Measurements from ENCODE around the gene ZFHX3. TPM values are rescaled to one million over a fixed set of nuclear protein-coding genes. Genes with fewer than 3 reads are reported as not detected.
A peak's percentile ranks its signal among the peaks of the same experiment; 100 is the strongest.

The ZFHX3 gene
- total and polyA plus RNA-seq, 2 donors (not counting 3 experiments of a cell fraction or from before 2014, with no cell fraction given) = 3.7 to 18.8 TPM

GRCh38 chr16:72786606-72787005 is 261.3 kb downstream of the ZFHX3 start:
- Histone ChIP-seq H3K4me1 (ENCODE audit: control insufficient read depth, extremely low read depth, insufficient read depth, low read length) (peaks cover 7% of the 10 kb centered on the region), H3K9me1 (replicated peaks; ENCODE audit: control insufficient read depth, extremely low read depth, insufficient read depth, low read length) (no peaks in the 10 kb centered on the region), H3K9ac (replicated peaks; ENCODE audit: extremely low read depth, insufficient read depth, low read length) (peak overlapping the region; percentile 95), H3K27me3 (ENCODE audit: control insufficient read depth in 2 of 2, insufficient read depth in 2 of 2, low read length in 2 of 2) (no peaks in the 10 kb centered on the region), H3K27ac (ENCODE audit: insufficient read depth, low read depth, low read length) (peak overlapping the region; percentile 95), H3K4me2 (ENCODE audit: insufficient read depth, low read length) (peak overlapping the region; percentile 90), H3K9me3 (replicated peaks; ENCODE audit: control insufficient read depth, insufficient read depth, low read length) (no peaks in the 10 kb centered on the region), H3K36me3 (ENCODE audit: control insufficient read depth in 2 of 2, extremely low read depth in 1 of 2, insufficient read depth in 2 of 2, low read length in 2 of 2) (peaks cover 0 to 2% of the 10 kb centered on the region in 2 experiments), H2AFZ (ENCODE audit: low read depth, low read length) (no peak overlapping the region), H3K79me2 (ENCODE audit: control insufficient read depth, insufficient read depth, low read length) (no peaks in the 10 kb centered on the region), H3K4me3 (replicated peaks in 1 of 3; ENCODE audit: insufficient read depth in 1 of 3, low read depth in 1 of 3, low read length in 3 of 3) (no peak overlapping the region), H4K20me1 (replicated peaks; ENCODE audit: control insufficient read depth, extremely low read depth, insufficient read depth, low read length) (no peaks in the 10 kb centered on the region)
- TF ChIP-seq MYC (IDR thresholded peaks at IDR 0.05; ENCODE audit: low read depth, low read length) = no peak
- TF ChIP-seq MAX (IDR thresholded peaks at IDR 0.05; ENCODE audit: insufficient read depth, insufficient read length) = no peak
- TF ChIP-seq POLR2A (IDR thresholded peaks at IDR 0.05; ENCODE audit: low read depth, low read length) = no peak
- no peak for TF ChIP-seq JUN (IDR thresholded peaks at IDR 0.05; ENCODE audit: borderline replicate concordance, insufficient read depth, insufficient read length, low read depth)
- TF ChIP-seq FOS (IDR thresholded peaks at IDR 0.05; ENCODE audit: borderline replicate concordance, insufficient read depth, low read length) = no peak
- TF ChIP-seq EZH2 (IDR thresholded peaks at IDR 0.05; ENCODE audit: borderline replicate concordance, low read depth, low read length, severe bottlenecking) = no peak
- TF ChIP-seq GATA2 (IDR thresholded peaks at IDR 0.05; ENCODE audit: insufficient read depth, insufficient read length, low read depth, low read length) = no peak
- dilution Hi-C loops (cut with MboI; ENCODE audit: extremely low pct_ligation_motif_present, low sequenced_read_pairs) (no loop called here), intact Hi-C loops (cut with micrococcal nuclease) (loop anchor here (2.0 to 10.0 kb wide), 4 partner anchors 122 to 542 kb away; no protein-coding TSS in a partner anchor)
- no TSS peak for BruUV-seq (replicated peaks)
- FAIRE-seq (no peak), DNase-seq (ENCODE audit: low read depth, low spot score) (no peak)
- ChIA-PET CTCF (interaction anchor here (0.7 to 2.4 kb wide), 8 partner anchors 46 to 1092 kb away, joined by 3 to 13 read pairs (median 4); no protein-coding TSS in a partner anchor), POLR2A (no interaction called here)

GRCh38 chr16:72785886-72786285 is 262.0 kb downstream of the ZFHX3 start:
- dilution Hi-C loops (cut with MboI; ENCODE audit: extremely low pct_ligation_motif_present, low sequenced_read_pairs) = no loop called here
- H3K27ac ChIP-seq (ENCODE audit: insufficient read depth, low read depth, low read length) = no peak overlapping the region
- no peaks in the 10 kb centered on the region for H3K27me3 ChIP-seq (ENCODE audit: control insufficient read depth in 2 of 2, insufficient read depth in 2 of 2, low read length in 2 of 2)
- CTCF ChIA-PET = interaction anchor here (0.7 to 2.4 kb wide), 5 partner anchors 47 to 1093 kb away, joined by 3 to 13 read pairs (median 5); no protein-coding TSS in a partner anchor
- POLR2A ChIA-PET = no interaction called here
- no peak for FAIRE-seq
- TF ChIP-seq CTCF (IDR thresholded peaks at IDR 0.05; ENCODE audit: extremely low read depth in 1 of 2, insufficient read depth in 1 of 2, low read depth in 1 of 2, low read length in 2 of 2) = no peak
- no peak for TF ChIP-seq FOS (IDR thresholded peaks at IDR 0.05; ENCODE audit: borderline replicate concordance, insufficient read depth, low read length)
- TF ChIP-seq POLR2A (IDR thresholded peaks at IDR 0.05; ENCODE audit: low read depth, low read length) = no peak
- no peak for TF ChIP-seq EZH2 (IDR thresholded peaks at IDR 0.05; ENCODE audit: borderline replicate concordance, low read depth, low read length, severe bottlenecking)
- no peak for TF ChIP-seq MAX (IDR thresholded peaks at IDR 0.05; ENCODE audit: insufficient read depth, insufficient read length)
- no peak for TF ChIP-seq JUN (IDR thresholded peaks at IDR 0.05; ENCODE audit: borderline replicate concordance, insufficient read depth, insufficient read length, low read depth)
- TF ChIP-seq MYC (IDR thresholded peaks at IDR 0.05; ENCODE audit: low read depth, low read length) = no peak
- no peak for TF ChIP-seq POLR2AphosphoS5 (IDR thresholded peaks at IDR 0.05; ENCODE audit: insufficient read depth, low read depth, low read length)
- no peak for TF ChIP-seq GATA2 (IDR thresholded peaks at IDR 0.05; ENCODE audit: insufficient read depth, insufficient read length, low read depth, low read length)
- no peak for DNase-seq (ENCODE audit: low read depth, low spot score)
- no TSS peak for BruUV-seq (replicated peaks)
- intact Hi-C loops (cut with micrococcal nuclease) = loop anchor here (2.0 to 10.0 kb wide), 4 partner anchors 121 to 541 kb away; no protein-coding TSS in a partner anchor
- H3K36me3 ChIP-seq (ENCODE audit: control insufficient read depth in 2 of 2, extremely low read depth in 1 of 2, insufficient read depth in 2 of 2, low read length in 2 of 2) = peaks cover 0 to 2% of the 10 kb centered on the region in 2 experiments
- no peaks in the 10 kb centered on the region for H3K9me3 ChIP-seq (replicated peaks; ENCODE audit: control insufficient read depth, insufficient read depth, low read length)
- H2AFZ ChIP-seq (ENCODE audit: low read depth, low read length) = no peak overlapping the region
- no peak overlapping the region for H3K9ac ChIP-seq (replicated peaks; ENCODE audit: extremely low read depth, insufficient read depth, low read length)
- no peaks in the 10 kb centered on the region for H3K9me1 ChIP-seq (replicated peaks; ENCODE audit: control insufficient read depth, extremely low read depth, insufficient read depth, low read length)
- peaks cover 7% of the 10 kb centered on the region for H3K4me1 ChIP-seq (ENCODE audit: control insufficient read depth, extremely low read depth, insufficient read depth, low read length)
- H3K4me3 ChIP-seq (replicated peaks in 1 of 3; ENCODE audit: insufficient read depth in 1 of 3, low read depth in 1 of 3, low read length in 3 of 3) = no peak overlapping the region
- no peaks in the 10 kb centered on the region for H3K79me2 ChIP-seq (ENCODE audit: control insufficient read depth, insufficient read depth, low read length)
- no peaks in the 10 kb centered on the region for H4K20me1 ChIP-seq (replicated peaks; ENCODE audit: control insufficient read depth, extremely low read depth, insufficient read depth, low read length)
- no peak overlapping the region for H3K4me2 ChIP-seq (ENCODE audit: insufficient read depth, low read length)

Data from endothelial cell of umbilical vein (primary cell).